Cardiac fibroblast (primary cell): ENCODE data around the gene ZNF627.

Experiments used
- DNase-seq, 2 donors: peaks; one replicate each; pipeline versions ENCODE4 v3.0.0 to v3.0.0-alpha.2; 2010; ENCODE audit warnings: low read depth in 2 of 2
- H3K4me3 ChIP-seq, 2 donors: replicated peaks in 1 of 2; 1 replicate in 1 of 2; 2 replicates in 1 of 2; pipeline ENCODE4 v1.5.1; 2011; ENCODE audit warnings: low read depth in 2 of 2, low read length in 2 of 2, mild to moderate bottlenecking in 2 of 2, moderate library complexity in 1 of 2
- CTCF ChIP-seq: IDR thresholded peaks from one replicate; pipeline ENCODE4 v1.5.1; 2011; ENCODE audit warnings: low read depth, mild to moderate bottlenecking, low read length, inconsistent platforms

ZNF627 gene

DNA sequence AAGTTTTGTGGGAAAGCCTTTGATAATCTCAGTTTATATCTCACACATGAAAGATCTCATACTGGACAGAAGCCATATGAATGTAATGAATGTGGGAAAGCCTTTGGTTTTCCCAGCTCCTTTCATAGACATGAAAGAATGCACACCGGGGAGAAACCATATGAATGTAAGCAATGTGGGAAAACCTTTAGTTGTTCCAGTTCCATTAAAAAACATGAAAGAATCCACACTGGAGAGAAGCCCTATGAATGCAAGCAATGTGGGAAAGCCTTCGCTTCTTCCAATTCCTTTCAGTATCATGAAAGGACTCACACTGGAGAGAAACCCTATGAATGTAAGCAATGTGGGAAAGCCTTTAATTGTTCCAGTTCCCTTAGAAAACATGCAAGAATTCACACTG lies 54.8 kb downstream of the ZNF627 start:
- no peak overlapping the region for H3K4me3 ChIP-seq
- TF ChIP-seq CTCF = no peak
- DNase-seq = no peak

DNA sequence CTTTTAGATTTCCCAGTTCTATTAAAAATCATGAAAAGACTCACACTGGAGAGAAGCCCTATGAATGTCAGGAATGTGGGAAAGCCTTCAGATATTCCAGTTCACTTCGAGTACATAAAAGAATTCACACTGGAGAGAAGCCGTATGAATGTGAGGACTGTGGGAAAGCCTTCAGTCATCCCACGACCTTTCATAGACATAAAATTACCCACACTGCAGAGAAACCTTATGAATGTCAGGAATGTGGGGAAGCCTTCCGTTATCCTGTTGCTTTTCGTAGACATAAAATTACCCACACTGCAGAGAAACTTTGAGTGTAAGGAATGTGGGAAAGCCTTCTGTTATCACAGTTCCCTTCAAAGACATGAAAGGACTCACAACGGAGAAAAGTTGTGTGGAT lies 55.2 kb downstream of the ZNF627 start:
- DNase-seq = peak in 1 of 2 donors; percentile 7
- H3K4me3 ChIP-seq = no peak overlapping the region
- TF ChIP-seq CTCF = no peak

- no peak for DNase-seq
- H3K4me3 ChIP-seq = no peak overlapping the region
- TF ChIP-seq CTCF = no peak
These were observed 59.3 kb downstream of the ZNF627 start for GRCh38 chr19:11656535-11656934.

GRCh38 chr19:11657307-11657706 lies 60.0 kb downstream of the ZNF627 start:
- TF ChIP-seq CTCF = no peak
- no peak overlapping the region for H3K4me3 ChIP-seq
- DNase-seq = peak in 1 of 2 donors; percentile 6

DNA sequence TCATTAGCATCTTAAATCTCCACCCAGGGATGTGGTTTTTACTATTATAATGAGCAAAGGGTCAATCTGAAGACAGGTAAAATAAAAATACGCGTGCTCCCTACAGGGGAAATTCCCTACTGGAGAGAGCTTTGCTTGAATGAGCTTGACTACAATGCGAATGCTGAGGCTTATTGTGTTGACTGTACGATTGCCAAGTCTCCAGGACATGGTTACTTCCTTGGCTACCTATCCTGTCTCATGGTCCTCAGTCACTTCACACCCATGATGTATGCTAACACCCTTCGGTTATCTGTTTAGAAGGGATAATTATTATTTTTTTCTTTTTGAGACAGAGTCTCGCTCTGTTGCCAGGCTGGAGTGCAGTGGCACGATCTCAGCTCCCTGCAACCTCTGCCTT lies 61.7 kb downstream of the ZNF627 start:
- TF ChIP-seq CTCF = no peak
- DNase-seq = no peak
- no peak overlapping the region for H3K4me3 ChIP-seq

DNA sequence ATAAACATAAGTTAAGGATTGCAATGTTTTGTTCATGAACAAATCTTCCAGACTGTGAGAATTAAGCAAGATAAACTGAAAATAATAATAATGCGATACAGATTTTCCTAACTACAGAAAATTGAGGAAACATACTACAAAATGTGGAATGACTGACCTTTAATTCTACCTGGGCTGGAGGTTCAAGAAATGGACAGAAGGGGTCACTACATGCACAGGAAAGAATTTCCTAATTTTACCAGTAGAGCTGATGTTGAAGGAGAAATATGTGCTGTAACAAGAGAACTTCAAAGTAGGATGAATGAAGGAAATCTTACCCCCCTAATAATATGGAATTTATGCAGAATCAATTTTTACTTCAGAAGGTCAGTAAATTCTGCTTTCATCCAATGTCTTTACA lies 62.3 kb downstream of the ZNF627 start:
- peak; percentile 29 for TF ChIP-seq CTCF

DNA sequence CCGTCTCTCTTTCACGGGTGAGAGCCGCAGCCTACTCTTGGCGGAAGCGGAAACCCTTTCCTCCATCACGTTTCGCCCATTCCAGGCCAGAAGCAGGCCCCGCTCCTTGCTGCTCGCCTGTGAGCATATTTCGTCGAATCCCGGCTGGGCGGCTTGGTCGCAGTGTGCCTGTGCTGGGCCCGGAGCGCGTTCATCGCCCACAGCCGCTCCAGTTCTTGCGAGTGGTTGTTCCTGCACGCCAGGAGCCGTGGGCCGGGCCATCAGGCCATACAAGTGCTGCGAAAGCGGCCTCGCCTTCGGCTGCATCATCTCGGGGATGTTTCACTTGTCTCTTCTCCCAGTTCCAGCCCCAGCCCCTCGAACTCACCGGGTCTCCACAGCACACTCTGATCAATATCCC lies 65.0 kb downstream of the ZNF627 start:
- DNase-seq = no peak
- TF ChIP-seq CTCF = no peak
- no peak overlapping the region for H3K4me3 ChIP-seq

More for the DNA sequence above, 62.3 kb downstream of the ZNF627 start:
- H3K4me3 ChIP-seq = no peak overlapping the region
- peak; percentile 5 to 26 for DNase-seq
